Measurements from ENCODE around the gene EIF4G1.
A peak's percentile ranks its signal among the peaks of the same experiment; 100 is the strongest.

DNA sequence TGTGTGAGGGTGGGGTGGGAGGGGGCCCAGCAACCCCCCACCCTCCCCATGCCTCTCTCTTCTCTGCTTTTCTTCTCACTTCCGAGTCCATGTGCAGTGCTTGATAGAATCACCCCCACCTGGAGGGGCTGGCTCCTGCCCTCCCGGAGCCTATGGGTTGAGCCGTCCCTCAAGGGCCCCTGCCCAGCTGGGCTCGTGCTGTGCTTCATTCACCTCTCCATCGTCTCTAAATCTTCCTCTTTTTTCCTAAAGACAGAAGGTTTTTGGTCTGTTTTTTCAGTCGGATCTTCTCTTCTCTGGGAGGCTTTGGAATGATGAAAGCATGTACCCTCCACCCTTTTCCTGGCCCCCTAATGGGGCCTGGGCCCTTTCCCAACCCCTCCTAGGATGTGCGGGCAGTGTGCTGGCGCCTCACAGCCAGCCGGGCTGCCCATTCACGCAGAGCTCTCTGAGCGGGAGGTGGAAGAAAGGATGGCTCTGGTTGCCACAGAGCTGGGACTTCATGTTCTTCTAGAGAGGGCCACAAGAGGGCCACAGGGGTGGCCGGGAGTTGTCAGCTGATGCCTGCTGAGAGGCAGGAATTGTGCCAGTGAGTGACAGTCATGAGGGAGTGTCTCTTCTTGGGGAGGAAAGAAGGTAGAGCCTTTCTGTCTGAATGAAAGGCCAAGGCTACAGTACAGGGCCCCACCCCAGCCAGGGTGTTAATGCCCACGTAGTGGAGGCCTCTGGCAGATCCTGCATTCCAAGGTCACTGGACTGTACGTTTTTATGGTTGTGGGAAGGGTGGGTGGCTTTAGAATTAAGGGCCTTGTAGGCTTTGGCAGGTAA lies 31.1 kb downstream of the EIF4G1 start:
- TF ChIP-seq, protein P1, sequence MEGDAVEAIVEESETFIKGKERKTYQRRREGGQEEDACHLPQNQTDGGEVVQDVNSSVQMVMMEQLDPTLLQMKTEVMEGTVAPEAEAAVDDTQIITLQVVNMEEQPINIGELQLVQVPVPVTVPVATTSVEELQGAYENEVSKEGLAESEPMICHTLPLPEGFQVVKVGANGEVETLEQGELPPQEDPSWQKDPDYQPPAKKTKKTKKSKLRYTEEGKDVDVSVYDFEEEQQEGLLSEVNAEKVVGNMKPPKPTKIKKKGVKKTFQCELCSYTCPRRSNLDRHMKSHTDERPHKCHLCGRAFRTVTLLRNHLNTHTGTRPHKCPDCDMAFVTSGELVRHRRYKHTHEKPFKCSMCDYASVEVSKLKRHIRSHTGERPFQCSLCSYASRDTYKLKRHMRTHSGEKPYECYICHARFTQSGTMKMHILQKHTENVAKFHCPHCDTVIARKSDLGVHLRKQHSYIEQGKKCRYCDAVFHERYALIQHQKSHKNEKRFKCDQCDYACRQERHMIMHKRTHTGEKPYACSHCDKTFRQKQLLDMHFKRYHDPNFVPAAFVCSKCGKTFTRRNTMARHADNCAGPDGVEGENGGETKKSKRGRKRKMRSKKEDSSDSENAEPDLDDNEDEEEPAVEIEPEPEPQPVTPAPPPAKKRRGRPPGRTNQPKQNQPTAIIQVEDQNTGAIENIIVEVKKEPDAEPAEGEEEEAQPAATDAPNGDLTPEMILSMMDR (IDR thresholded peaks at IDR 0.05; ENCODE audit: extremely low read depth in 1 of 2, insufficient read depth in 1 of 2, low read depth in 1 of 2, low read length in 2 of 2) = peak; percentile 43 to 59
- TF ChIP-seq POLR2A (IDR thresholded peaks at IDR 0.05; ENCODE audit: low read depth, low read length) (no peak), POLR2AphosphoS5 (IDR thresholded peaks at IDR 0.05; ENCODE audit: insufficient read depth, low read depth, low read length) (no peak), EZH2 (IDR thresholded peaks at IDR 0.05; ENCODE audit: borderline replicate concordance, low read depth, low read length, severe bottlenecking) (no peak), JUN (IDR thresholded peaks at IDR 0.05; ENCODE audit: borderline replicate concordance, insufficient read depth, insufficient read length, low read depth) (no peak), FOS (IDR thresholded peaks at IDR 0.05; ENCODE audit: borderline replicate concordance, insufficient read depth, low read length) (no peak)
- TF ChIP-seq, protein P2, sequence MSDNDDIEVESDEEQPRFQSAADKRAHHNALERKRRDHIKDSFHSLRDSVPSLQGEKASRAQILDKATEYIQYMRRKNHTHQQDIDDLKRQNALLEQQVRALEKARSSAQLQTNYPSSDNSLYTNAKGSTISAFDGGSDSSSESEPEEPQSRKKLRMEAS (IDR thresholded peaks at IDR 0.05; ENCODE audit: insufficient read depth, insufficient read length) = no peak
